Measurements from ENCODE around the gene CD209.

Gene CD209

DNA sequence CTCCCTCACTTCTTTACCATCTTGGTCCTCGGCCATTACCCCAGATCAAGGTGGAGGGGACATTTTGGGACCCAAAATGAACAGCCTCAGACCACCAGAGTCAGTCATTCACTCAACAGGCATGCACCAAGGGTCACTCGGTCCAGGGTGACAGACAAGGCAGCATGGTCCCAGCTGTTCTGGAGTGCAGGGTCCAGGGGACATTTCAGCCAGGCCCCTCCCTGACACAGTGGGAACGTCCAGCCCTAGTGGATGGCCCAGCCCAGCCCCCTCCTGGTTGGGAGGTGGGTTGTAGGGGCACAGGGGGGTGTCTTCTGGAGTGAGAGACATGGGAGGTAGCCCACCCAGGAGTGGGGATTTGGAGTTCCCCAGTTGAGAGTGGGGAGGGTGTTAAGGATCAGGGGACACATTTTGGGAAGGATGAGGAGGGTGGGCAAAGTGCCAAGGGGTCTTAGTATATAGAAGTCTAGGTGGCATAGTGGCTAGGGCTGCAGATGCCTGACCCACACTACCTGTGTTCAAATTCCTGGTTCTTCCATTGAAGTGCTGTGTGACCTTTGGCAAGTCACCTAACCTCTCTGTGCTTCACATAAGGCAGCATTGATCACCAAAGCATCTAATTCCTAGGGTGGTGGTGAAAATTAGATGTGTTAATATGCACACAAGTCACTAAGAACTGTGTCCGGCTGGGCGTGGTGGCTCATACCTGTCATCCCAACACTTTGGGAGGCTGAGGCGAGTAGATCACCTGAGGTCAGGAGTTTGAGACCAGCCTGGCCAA is 42.9 kb downstream of the CD209 start:
- DNase-seq, result no peak

DNA sequence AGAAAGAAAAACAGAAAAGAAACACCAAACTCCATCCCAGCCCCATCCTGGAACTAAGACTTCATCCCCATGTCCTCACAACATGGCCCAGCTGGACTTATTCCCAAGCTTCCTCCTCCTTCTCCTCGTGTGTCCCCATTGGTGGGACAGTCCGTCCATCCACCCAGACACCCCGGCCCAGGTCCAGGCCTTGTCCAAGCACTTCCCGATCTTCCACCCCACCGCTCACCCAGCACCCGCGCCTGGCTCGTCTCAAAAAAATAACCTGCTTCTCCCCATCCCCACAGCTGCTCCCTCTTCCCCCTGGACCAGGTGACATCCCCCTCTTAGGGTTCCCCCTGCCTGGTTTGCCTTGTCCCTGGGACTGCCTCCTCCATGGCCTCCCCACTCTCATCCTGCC is 44.0 kb downstream of the CD209 start:
- DNase-seq, result no peak

DNA sequence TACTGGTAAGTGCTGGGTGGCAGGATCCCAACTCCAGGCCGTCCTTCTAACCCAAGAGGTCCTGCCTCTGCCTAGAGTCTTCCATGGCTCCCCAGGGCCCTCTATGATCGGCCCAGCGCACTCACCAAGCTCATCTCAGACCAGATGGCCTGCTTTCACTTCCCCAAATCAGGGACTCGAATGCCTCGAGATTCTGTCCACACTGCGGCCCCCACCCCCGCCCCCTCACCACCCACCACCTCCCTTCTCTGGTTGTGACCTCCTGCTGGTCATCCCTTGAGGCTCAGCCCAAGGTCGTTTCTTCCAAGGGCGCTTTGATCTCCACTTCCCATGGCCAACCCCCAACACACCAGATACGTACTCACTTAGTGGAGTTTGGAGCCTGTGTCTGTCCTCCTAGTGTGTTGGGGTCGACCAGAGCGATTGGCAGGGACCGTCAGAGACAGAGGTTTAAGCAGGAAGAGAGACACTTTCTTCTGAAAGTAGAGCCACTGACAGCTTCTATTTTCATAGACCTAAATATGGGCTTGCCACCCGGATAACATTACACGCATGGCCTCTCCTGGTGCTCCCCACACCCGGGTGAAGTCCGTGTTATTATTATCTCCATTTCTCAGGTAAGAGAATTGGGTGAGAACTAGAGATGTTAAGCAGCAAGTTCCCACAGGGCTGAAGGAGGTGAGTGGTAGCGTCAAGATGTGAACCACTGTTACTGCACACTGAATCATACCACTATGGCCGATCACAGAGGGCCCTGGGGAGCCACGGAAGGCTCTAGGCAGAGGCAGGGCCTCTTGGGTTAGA is 45.5 kb downstream of the CD209 start, which contains the start of gene FCER2:
Gene FCER2 (minus strand): TSS at position 478 of the 804 bp plus-strand sequence. CDS start 2,371 bp downstream, outside the sequence.
- DNase-seq, result no peak

DNA sequence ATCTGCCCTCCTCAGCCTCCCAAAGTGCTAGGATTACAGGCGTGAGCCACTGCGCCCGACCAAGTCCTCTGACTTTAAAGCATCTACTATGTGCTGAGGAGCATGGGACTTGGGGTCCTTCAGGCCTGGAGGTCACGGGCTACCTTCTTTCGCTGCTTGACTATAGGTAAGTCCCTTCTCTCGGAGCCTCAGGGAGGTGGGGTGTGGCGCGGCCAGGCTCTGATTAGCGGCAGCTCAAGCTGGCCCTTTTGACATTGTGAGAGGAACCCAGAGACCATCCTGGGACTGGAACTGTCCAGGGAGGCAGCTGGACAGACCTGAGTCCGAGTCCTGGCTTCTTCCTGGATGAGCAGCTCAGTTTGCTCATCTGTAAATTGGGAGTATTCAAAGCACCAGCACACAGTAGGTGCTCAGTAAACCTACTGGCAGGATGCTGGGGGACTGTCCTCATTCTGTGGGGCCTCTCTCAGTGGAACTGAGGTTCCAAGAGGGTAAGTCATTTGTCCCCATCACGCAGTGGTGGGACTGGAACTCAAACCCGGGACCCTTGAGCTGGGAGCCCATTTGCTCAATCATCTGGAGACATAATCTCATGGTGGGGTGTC is 46.2 kb downstream of the CD209 start:
- DNase-seq, result no peak

DNA sequence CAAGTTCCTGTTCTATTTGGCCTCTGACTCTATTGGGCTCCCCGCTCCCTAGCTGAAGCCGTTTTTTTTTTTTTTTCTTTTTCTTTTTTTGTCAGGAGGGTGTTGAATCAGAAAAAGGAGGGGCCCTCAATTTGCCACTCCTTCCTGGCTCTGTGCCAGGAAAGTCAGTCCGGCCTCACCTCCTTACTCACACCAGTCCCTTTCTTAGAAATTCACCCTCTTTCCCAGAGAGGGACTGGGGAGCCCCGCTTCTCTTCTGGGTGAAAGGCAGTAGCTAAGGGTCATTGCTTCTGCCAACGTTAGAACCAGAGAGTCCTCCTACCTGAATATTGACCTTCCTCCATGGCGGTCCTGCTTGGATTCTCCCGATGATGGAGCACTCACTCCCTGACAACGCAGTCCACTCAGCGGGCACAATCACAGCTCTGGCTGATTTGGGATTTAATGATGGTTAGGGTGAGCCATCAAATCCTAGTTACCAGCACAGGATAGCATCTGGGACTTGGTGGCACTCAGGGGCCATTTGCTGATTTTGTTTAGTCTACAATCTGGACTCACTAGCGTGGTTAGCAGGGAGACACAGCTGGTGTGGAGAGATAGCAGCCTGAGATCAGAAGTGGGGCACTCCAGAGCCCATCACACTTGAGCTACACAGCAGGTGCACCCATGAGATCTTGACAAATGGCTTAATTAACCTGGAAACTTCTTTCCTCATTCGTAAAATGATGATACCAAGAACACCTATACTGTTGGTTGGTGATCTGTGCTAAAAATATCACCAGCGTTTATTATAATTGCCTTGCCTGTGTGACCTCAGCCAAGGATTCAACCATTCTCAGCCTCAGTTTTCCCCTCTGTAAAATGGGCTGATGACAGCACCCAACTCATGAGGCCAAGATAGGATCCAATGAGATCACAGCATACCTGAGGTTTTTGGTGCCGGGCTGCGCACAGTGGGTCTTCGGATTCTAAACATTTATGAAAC is 47.6 kb downstream of the CD209 start:
- DNase-seq, result no peak

DNA sequence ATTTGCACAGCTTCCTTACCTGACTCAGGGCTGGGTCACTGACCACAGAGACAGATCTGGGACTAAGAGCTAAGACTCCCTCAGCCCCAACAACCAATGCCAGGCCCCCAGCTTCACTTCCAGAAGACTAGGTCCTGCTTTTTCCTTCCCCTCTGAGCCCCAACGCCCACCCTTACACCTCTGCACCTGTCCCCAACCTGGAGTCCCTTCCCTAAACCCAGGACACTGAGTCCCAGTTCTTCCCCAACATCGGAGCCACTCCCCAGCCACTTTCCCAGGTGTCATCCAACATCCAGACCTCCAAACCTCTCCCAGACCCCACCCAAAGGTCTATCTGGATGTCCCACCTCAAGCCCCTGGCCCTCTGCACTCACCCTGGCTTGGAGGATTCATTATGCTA is 48.3 kb downstream of the CD209 start:
- no peak for DNase-seq

DNA sequence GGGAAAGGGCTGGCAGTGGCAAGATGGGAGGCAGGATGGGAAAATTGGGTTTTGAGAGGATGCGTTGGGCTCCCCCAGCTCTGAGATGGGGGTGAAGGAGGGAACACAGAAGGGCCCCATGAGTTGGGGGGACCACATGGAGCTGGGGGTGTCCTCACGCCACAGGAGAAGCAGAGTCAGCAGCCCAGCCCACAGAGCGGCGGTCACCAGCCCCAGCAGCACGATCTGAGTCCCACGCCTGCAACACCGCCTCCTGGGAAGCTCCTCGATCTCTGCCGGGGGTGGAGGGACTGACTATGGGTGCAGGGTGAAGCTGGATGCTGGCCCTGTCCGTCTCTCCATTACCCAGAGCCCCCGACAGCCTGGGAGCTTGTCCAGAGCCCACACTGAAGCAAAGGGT is 48.8 kb downstream of the CD209 start:
- no peak for DNase-seq

DNA sequence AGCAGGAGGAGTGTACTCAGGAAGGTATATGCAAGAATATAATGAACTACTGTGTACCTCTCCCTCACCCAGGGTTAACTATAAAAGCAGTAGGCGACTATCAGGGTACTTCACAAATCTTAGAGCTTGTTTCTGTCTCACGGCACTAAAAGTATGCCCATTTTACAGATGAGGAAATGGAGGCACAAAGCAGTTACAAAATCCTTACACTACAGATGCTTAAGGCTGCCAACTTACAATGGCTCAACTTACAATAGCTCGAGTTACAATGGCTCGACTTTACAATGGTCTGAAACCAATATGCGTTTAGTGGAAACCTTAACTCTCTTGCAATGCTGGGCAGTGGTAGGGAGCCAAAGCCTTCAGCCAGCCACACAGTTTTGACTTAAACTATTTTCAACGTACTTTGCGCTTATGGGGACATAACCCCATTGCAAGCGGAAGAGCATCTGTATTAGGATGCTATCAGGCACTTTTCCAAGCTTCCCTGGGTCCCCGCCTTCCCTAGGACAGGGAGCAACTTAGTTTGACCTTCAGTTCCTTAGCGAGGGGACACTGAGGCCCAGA is 49.5 kb downstream of the CD209 start:
- DNase-seq, result no peak

DNA sequence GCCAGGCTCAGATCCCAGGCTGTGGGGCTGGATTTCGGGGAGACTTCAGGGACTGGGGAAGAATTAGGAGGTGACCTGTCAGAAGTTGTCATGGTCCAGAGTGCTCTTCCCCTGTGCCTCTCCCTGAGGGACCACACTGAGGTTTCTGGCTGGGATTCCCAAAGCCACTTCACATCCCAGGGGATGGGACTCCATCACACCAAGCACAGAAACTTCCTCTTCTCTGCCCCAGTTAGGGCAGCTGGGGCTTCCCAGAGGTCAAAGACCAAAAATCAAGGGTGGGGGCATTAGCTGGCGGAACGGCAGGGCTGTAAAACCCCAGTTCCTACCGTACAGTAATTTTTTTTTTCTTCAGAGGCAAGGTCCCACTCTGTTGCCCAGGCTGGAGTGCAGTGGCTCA is 52.8 kb downstream of the CD209 start:
- no peak for DNase-seq

DNA sequence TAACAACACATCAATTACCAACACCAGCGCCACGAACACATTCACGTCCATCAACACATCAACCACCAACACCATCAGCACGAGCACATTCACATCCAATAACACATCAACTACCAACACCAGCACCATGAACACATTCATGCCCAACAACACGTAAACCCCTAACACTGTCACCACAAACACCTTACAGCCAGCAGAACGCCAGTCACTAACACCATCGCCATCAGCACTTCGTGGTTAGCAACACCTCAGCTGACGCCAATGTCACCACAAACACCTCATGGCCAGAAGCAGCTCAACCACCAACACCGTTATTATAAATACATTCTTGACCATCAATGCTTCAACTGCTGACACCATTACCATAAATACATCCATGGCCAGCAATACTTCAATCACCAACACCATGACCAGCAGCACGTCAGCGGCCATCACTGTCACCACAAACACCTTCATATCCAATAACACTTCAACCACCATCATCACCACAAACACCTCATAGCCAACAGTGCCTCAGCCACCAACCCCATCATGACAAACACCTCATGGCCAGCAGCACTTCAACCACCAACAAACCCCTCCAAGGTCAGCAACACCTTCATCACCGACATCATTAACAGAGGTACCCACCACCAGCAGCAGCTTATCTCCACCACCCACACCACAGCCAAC is 54.8 kb downstream of the CD209 start:
- no peak for DNase-seq

DNA sequence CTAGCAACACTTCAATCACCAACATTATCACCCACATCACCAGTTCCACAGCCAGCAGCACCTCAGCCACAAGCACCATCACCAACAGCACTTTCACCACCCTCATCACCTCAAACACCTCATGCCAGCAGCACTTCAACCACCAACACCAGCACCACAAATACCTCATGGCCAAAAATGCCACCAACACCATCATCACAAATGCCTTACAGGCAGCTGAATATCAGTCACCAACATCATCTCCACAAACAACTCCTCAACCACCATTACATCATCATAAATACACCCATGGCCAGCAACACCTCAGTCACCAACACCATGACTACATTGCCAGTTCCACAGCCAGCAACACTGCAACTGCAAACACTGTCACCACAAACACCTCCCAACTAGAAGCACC is 55.8 kb downstream of the CD209 start:
- no peak for DNase-seq

DNA sequence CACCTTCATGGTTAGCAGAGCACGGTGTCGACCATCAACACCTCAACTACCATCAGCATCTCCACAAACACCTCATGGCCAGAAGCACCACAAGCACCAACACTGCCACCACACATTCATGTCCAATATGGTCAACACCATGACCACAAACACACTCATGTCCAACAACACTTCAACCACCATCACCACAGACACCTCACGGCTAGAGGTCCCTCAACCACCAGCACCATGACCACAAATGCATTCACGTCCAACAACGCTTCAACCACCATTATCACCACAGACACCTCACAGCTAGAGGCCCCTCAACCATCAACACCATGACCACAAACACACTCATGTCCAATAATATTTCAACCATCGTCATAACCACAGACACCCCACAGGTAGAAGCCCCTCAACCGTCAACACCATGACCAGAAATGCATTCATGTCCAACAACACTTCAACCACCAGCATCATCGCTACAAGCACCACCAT is 56.5 kb downstream of the CD209 start:
- no peak for DNase-seq

All from DMS 273 treated with DMSO at 0.1 percent for 48 hours (cell line).